Mucosa of stomach (tissue), 1 donor: ENCODE results near the gene TAS2R39.
"Not testable (repeated sequence)": the region's sequence is repeated elsewhere in the genome, so short reads cannot be mapped to it uniquely, and the experiment has no call there.

Experiments
- H3K27me3 ChIP-seq: one replicate; pipeline ENCODE4 v1.7.0; 2013; ENCODE audit warnings: mild to moderate bottlenecking, low read length; ENCODE audit not compliant: control insufficient read depth, insufficient read depth
- H3K36me3 ChIP-seq: one replicate; pipeline ENCODE4 v1.7.0; 2013; ENCODE audit warnings: low read length; ENCODE audit not compliant: control insufficient read depth, insufficient read depth
- H3K4me1 ChIP-seq: one replicate; pipeline ENCODE4 v1.7.0; 2013; ENCODE audit warnings: mild to moderate bottlenecking, low read length; ENCODE audit not compliant: control insufficient read depth, insufficient read depth
- H3K4me3 ChIP-seq: one replicate; pipeline ENCODE4 v1.7.0; 2013; ENCODE audit warnings: low read length
- H3K9ac ChIP-seq: one replicate; pipeline ENCODE4 v1.7.0; 2013; ENCODE audit warnings: mild to moderate bottlenecking, low read length, moderate library complexity
- H3K9me3 ChIP-seq: one replicate; pipeline ENCODE4 v1.7.0; 2013; ENCODE audit warnings: mild to moderate bottlenecking, low read length, moderate library complexity; ENCODE audit not compliant: control insufficient read depth
- donor health status: Pancreatic carcinoma.

Gene TAS2R39

GRCh38 chr7:143183024-143183423 is at the start of gene TAS2R39:
Gene TAS2R39, plus strand, starts transcription at chr7:143183419. Its CDS starts 0 bp downstream, at chr7:143183419.
- no peaks in the 10 kb centered on the region for H3K27me3 ChIP-seq
- no peak within 1 kb of the TSS for H3K9ac ChIP-seq
- no peaks in the 10 kb centered on the region for H3K9me3 ChIP-seq
- no peaks in the 10 kb centered on the region for H3K4me1 ChIP-seq
- no peak within 1 kb of the TSS for H3K4me3 ChIP-seq
- no peaks in the 10 kb centered on the region for H3K36me3 ChIP-seq

- H3K9me3 ChIP-seq, result no peaks in the 10 kb centered on the region
- H3K9ac ChIP-seq, result no peak overlapping the region
- H3K4me3 ChIP-seq, result no peak overlapping the region
- H3K4me1 ChIP-seq, result no peaks in the 10 kb centered on the region
- no peaks in the 10 kb centered on the region for H3K27me3 ChIP-seq
- H3K36me3 ChIP-seq, result no peaks in the 10 kb centered on the region
These were observed 36.1 kb upstream of the TAS2R39 start for GRCh38 chr7:143147070-143147469.

- no peak overlapping the region for H3K9ac ChIP-seq
- H3K4me3 ChIP-seq, result no peak overlapping the region
- H3K4me1 ChIP-seq, result no peaks in the 10 kb centered on the region
- H3K9me3 ChIP-seq, result no peaks in the 10 kb centered on the region
- H3K36me3 ChIP-seq, result no peaks in the 10 kb centered on the region
- H3K27me3 ChIP-seq, result no peaks in the 10 kb centered on the region
These were observed 35.2 kb upstream of the TAS2R39 start for GRCh38 chr7:143148050-143148449.

- H3K9me3 ChIP-seq, result no peaks in the 10 kb centered on the region
- no peaks in the 10 kb centered on the region for H3K4me1 ChIP-seq
- no peak overlapping the region for H3K4me3 ChIP-seq
- H3K27me3 ChIP-seq, result no peaks in the 10 kb centered on the region
- H3K9ac ChIP-seq, result no peak overlapping the region
- no peaks in the 10 kb centered on the region for H3K36me3 ChIP-seq
These were observed 34.6 kb upstream of the TAS2R39 start for GRCh38 chr7:143148651-143149050.

GRCh38 chr7:143150696-143151095 is 32.5 kb upstream of the TAS2R39 start:
- H3K36me3 ChIP-seq, H3K27me3 ChIP-seq, H3K9me3 ChIP-seq, H3K9ac ChIP-seq, H3K4me1 ChIP-seq, H3K4me3 ChIP-seq: not testable (repeated sequence)

GRCh38 chr7:143158617-143159016 is 24.6 kb upstream of the TAS2R39 start:
- not testable (repeated sequence) for H3K27me3 ChIP-seq, H3K36me3 ChIP-seq, H3K4me1 ChIP-seq, H3K9ac ChIP-seq, H3K4me3 ChIP-seq, H3K9me3 ChIP-seq

GRCh38 chr7:143171697-143172096 is 11.5 kb upstream of the TAS2R39 start:
- no peak overlapping the region for H3K4me3 ChIP-seq
- H3K36me3 ChIP-seq, result no peaks in the 10 kb centered on the region

GRCh38 chr7:143172354-143172753 is 10.9 kb upstream of the TAS2R39 start:
- no peak overlapping the region for H3K9ac ChIP-seq
- H3K4me1 ChIP-seq, result no peaks in the 10 kb centered on the region
- H3K4me3 ChIP-seq, result no peak overlapping the region
- no peaks in the 10 kb centered on the region for H3K9me3 ChIP-seq
- no peaks in the 10 kb centered on the region for H3K27me3 ChIP-seq
- H3K36me3 ChIP-seq, result no peaks in the 10 kb centered on the region

More at GRCh38 chr7:143171697-143172096, 11.5 kb upstream of the TAS2R39 start:
- Histone ChIP-seq H3K9ac (no peak overlapping the region), H3K27me3 (no peaks in the 10 kb centered on the region), H3K9me3 (no peaks in the 10 kb centered on the region), H3K4me1 (no peaks in the 10 kb centered on the region)

- Histone ChIP-seq H3K4me1 (no peaks in the 10 kb centered on the region), H3K27me3 (no peaks in the 10 kb centered on the region), H3K4me3 (no peak overlapping the region), H3K36me3 (no peaks in the 10 kb centered on the region), H3K9ac (no peak overlapping the region), H3K9me3 (no peaks in the 10 kb centered on the region)
These were observed 7.1 kb upstream of the TAS2R39 start for GRCh38 chr7:143176128-143176527.

- Histone ChIP-seq H3K9me3 (no peaks in the 10 kb centered on the region), H3K36me3 (no peaks in the 10 kb centered on the region), H3K9ac (no peak overlapping the region), H3K4me3 (no peak overlapping the region), H3K4me1 (no peaks in the 10 kb centered on the region), H3K27me3 (no peaks in the 10 kb centered on the region)
These were observed 5.7 kb upstream of the TAS2R39 start for GRCh38 chr7:143177374-143178119.

- H3K9me3 ChIP-seq, H3K4me1 ChIP-seq, H3K4me3 ChIP-seq, H3K36me3 ChIP-seq, H3K27me3 ChIP-seq, H3K9ac ChIP-seq: not testable (repeated sequence)
These were observed 2.4 kb upstream of the TAS2R39 start for GRCh38 chr7:143180771-143181170.

- Histone ChIP-seq H3K27me3 (no peaks in the 10 kb centered on the region), H3K4me3 (no peak overlapping the region), H3K4me1 (no peaks in the 10 kb centered on the region), H3K9me3 (no peaks in the 10 kb centered on the region), H3K36me3 (no peaks in the 10 kb centered on the region), H3K9ac (no peak overlapping the region)
These were observed 1.9 kb upstream of the TAS2R39 start for GRCh38 chr7:143181349-143181748.

- Histone ChIP-seq H3K9me3 (no peaks in the 10 kb centered on the region), H3K27me3 (no peaks in the 10 kb centered on the region)
These were observed 2.3 kb downstream of the TAS2R39 start for GRCh38 chr7:143185551-143185950.

More at GRCh38 chr7:143185551-143185950, 2.3 kb downstream of the TAS2R39 start:
- Histone ChIP-seq H3K36me3 (no peaks in the 10 kb centered on the region), H3K9ac (no peak overlapping the region), H3K4me3 (no peak overlapping the region), H3K4me1 (no peaks in the 10 kb centered on the region)
